AG09319 (cell line): ENCODE measurements around the gene KIF3B.
"Not testable (repeated sequence)": the region's sequence is repeated elsewhere in the genome, so short reads cannot be mapped to it uniquely, and the experiment has no call there.

Source experiments
- DNase-seq: peaks from one replicate; pipeline ENCODE4 v3.0.0-alpha.2; 2010; ENCODE audit warnings: low read depth; ENCODE audit errors: extremely low read depth
- TF ChIP-seq, protein P1 (sequence below): IDR thresholded peaks from 2 replicates; pipeline ENCODE4 v1.5.1; 2011; ENCODE audit warnings: low read depth, mild to moderate bottlenecking, inconsistent platforms, low read length, moderate library complexity

Gene KIF3B

DNA sequence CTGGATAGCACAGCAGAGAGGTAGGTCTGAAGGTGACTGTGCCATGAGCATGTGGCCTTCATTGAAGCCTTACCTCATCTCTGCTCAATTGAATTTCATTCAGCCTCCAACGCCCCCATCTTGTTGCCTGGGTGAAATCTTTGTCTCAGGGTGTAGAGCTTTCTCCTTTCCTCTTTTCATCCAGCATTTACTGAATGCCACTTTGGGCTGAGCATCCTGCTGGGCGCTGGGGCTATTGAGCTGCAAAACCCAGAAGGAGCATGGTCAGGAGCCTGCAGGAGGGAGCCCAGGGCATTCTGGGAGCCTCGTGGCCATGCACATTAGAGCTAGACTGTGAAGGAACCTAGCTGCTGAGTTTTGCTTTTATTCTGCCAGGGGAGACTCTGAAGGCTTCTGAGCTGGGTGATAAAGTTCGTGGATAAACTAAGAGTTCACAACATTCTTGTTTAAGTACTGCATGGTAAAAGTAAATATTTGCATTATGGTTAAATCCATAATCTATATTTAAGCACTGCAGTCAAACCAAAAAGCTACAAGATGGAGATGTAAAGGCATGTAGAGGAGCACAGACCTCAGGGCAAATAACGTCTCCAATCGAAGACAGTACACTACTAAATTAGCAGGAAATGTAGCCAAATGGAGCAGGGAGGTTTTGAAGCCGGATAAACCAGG lies 67.5 kb downstream of the KIF3B start:
- no peak for DNase-seq
- TF ChIP-seq, protein P1, sequence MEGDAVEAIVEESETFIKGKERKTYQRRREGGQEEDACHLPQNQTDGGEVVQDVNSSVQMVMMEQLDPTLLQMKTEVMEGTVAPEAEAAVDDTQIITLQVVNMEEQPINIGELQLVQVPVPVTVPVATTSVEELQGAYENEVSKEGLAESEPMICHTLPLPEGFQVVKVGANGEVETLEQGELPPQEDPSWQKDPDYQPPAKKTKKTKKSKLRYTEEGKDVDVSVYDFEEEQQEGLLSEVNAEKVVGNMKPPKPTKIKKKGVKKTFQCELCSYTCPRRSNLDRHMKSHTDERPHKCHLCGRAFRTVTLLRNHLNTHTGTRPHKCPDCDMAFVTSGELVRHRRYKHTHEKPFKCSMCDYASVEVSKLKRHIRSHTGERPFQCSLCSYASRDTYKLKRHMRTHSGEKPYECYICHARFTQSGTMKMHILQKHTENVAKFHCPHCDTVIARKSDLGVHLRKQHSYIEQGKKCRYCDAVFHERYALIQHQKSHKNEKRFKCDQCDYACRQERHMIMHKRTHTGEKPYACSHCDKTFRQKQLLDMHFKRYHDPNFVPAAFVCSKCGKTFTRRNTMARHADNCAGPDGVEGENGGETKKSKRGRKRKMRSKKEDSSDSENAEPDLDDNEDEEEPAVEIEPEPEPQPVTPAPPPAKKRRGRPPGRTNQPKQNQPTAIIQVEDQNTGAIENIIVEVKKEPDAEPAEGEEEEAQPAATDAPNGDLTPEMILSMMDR: no peak

DNA sequence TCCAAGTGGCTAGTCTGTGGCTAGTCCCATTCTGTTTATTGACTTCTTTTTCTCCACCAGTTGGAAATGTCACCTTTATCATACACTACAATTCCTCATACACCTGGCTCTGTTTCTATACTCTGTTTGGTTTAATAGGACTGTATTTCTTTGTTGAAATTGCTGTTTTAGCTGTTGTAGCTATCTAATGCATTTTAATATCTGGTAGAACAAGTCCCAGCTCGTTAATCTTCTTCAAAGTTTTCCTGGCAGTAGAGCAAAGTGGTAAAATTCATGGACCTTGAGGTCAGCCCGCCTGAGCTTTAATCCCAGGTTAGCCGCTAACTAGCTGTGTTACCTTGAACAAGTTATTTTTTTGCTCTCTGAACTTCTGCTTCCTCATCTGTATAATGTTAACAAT lies 70.8 kb downstream of the KIF3B start:
- TF ChIP-seq, protein P1: no peak

DNA sequence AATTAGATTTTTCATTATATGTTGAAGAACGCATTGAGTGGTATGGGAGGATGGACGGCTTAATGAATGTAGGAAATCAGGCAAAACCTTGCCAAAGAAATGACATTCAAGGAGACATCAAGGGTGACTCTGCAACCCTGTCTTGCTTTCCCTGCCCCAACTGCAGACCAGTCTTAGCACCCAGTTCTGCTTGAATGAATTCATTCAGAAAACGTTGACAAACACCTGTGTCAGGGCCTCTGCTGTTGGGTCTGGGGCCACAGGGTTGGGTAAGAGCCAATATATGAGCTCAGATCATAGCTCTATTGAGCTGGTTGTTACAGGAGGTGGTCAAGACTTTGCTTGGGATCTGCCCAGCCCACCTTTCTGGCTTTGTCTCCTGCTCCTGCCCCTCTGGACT lies 73.0 kb downstream of the KIF3B start:
- DNase-seq: no peak
- TF ChIP-seq, protein P1: no peak

More for the DNA sequence above, 70.8 kb downstream of the KIF3B start:
- DNase-seq: no peak

DNA sequence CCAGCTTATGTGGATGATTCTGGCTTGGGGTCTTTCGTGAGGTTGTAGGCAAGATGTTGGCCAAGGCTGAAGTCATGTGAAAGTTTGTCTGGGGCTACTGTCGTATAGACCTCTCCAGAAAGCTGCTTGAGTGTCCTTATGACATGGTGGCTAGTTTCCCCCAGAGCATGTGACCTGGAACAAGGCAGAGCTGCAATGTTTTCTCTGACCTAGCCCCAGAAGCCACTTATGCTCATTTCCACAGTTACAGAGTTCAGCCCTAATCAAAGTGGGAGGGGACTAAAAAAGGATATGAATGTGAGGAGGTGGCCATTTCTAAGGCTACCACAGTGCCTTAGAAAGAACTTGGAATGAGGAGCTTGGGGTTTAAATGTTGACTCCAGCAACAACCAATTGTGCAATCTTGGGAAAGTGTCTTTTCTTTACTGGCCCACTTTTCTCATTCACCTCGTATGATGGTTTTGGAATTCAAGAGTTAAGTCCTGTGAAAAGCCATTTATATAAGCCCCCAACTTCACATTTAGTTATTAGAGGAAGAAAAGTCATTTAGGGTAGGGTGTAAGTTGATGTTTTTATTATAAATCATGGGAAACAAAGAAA lies 74.8 kb downstream of the KIF3B start:
- no peak for DNase-seq
- TF ChIP-seq, protein P1: no peak

DNA sequence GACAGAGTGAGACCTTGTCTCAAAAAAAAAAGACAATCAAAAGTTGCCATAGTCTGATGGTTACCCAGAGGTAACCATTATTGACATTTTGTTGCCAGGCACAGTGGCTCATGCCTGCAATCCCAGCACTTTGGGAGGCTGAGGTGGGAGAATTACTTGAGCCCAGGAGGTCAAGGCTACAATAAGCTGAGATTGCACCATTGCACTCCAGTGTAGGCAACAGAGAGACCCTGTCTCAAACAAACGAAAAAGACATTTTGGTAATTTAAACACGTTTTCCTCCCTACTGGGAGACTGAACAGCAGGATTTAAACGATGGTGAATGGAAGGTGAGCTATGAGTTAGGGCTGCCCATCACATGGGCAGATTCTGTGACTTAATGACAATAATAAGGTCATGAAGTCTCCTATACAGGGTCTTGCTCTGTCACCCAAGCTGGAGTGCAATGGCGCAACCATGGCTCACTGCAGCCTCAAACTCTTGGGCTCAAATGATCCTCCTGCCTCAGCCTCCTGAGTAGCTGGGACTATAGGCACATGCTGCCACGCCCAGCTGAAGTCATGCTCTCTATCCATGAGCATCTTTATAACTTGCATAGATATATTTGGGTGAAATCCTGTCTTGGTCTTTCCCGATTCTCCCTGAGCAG lies 76.5 kb downstream of the KIF3B start:
- DNase-seq: no peak
- TF ChIP-seq, protein P1: no peak

DNA sequence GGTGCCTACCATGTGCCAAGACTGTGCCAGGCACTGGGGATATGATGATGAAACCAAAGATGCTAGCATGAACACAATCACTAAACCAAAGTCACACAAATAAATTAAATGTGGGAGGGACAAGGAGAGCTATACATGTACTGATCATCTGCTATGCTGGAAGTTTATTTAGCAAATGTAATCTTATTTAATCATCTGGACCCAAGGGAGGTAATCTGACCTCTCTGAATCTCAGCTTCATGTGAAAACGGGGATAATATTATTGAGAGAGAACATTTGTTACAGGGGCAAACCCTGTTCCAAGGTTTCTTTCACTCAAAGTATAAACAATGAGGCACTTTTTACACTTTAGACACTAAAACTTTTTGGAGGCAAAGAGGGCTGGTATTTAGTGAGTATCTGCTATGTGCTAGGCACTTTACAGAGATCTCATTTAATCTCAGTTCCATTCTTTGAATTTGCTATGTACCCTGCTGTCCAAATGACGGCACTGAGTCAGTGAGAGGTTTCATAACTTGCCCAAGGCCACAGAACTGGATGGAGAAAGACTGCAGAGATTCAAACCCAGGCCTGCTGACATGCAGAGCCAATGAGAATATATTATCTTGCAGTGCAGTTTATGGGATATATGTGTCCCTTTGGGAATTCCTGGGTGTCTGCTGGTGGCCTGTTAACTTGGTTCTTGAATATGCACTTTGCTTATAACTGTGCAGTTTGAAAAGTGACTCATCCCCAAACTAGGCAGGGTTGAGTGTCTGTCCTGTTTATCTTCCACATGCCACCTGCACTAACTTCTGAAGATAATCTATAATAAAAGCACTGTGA lies 77.4 kb downstream of the KIF3B start:
- TF ChIP-seq, protein P1: no peak
- DNase-seq: no peak

DNA sequence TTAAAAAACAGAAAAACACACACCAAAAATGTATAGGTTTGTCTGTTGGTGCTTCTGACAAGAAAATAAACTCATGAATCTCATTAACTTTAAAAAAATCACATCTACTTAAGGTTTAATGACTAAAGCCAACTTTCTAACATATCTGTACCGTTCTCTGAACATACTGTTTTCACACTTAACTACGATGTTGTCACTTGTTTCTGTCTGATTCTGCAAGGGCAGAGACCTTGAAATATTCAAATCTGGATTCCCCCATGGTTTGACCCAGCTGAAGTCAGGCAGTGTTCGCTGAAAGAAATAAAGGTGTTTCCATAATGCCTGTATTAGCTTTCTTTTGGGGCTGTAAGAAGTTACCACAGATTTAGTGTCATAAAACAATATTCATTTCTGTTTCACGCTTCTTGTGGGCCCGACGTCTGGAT lies 78.0 kb downstream of the KIF3B start:
- no peak for DNase-seq
- TF ChIP-seq, protein P1: no peak

DNA sequence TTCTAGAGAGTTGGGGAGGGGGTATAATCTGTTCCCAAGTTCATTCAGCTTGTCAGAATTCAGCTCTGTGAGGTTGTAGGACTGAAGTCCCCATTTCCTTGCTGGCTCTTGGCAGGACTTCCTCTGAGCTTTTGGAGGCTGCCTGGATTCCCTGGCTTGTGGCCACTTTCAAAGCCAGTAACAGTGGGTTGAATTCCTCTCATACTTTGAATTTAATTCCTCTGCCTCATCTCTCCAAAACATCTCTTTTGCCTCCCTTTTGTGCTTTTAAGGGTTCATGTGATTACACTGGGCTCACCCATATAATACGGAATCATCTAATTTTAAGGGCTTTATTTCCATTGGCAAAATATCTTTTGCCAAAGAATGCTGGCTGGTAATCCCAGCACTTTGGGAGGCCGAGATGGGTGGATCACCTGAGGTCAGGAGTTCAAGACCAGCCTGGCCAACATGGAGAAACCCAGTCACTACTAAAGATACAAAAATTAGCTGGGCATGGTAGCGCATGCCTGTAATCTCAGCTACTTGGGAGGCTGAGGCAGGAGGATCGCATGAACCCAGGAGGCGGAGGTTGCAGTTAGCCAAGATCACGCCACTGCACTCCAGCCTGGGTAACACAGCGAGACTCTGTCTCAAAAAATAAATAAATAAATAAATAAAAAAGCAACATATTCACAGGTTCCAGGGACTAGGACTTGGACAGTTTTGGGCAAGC lies 78.6 kb downstream of the KIF3B start:
- DNase-seq: not testable (repeated sequence)
